Stimulated activated CD4-positive, alpha-beta T cell treated with anti-CD3 and anti-CD28 coated beads, Interleukin-12 subunit alpha, Interleukin-12 subunit beta, amount 100 ng/mL, for 48 hours (primary cell): Measurements from ENCODE around the gene CABLES2.

Experiments used
- DNase-seq, 3 donors: peaks; one replicate each; pipeline ENCODE4 v3.0.0-alpha.2; 2020; ENCODE audit warnings: low read depth in 2 of 3, low spot score in 1 of 3

Gene CABLES2

DNA sequence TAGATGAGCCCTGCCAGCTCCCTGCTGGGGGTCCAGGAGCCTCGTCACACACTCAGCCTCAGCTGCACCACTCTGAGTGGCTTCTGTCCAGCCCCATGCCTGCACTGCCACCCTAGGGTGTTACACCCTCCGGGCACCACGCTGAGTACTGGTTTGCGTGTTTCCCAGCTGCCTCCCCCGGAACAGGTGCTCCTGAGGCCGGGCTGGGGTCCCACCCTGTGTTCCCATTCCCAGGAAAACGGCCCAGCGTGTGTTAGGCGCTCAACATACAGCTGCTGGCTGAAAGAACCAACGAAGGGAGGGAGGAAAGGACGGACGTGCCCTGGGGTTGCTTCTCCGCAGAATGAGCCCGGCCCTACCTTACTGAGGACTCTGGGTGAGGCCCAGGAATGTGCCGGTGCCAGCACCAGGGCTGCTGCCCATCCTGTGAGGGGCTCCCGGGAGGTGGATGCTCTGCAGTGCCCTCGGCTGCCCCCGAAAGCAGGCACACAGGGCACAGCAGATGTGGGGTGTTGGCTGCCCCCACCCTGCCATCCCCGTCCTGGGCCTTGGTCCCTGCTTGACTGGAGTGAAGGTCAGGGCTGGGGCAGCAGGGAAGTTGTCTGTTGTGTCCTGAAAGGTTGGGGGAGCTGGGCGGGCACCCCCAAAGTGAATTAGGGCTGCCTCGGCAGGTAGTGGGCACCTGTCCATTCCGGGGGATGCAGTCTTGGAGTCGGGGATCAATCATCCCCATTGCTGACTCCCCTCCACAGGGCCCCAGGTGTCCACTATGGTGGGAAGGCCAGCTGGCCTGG lies 56.3 kb downstream of the CABLES2 start:
- DNase-seq = no peak

GRCh38 chr20:62350098-62350628 lies 56.9 kb downstream of the CABLES2 start:
- no peak for DNase-seq

DNA sequence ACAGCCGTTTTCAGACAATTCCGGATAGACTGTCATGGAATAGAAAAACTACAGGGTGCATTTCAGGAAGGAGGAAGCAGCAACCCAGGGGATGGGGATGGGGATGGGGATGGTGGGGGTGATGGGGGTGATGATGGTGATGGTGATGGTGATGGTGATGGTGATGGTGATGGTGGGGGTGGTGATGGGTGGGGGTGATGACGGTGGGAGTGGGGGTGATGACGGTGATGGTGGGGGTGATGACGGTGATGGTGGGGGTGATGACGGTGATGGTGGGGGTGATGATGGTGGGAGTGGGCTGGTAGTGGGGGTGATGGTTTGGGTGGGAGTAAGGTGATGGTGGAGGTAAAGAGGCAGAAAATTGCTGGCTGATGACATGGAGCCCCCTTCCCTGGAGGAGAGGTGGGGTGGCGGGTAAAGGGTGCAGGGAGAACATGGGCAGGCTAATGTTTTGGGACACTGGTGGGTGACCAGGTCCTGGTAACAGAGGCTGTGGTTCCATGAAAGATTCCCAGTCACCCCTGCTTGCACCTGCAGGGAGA lies 57.5 kb downstream of the CABLES2 start:
- no peak for DNase-seq

- DNase-seq = no peak
These were observed 58.5 kb downstream of the CABLES2 start for GRCh38 chr20:62348604-62349003.

DNA sequence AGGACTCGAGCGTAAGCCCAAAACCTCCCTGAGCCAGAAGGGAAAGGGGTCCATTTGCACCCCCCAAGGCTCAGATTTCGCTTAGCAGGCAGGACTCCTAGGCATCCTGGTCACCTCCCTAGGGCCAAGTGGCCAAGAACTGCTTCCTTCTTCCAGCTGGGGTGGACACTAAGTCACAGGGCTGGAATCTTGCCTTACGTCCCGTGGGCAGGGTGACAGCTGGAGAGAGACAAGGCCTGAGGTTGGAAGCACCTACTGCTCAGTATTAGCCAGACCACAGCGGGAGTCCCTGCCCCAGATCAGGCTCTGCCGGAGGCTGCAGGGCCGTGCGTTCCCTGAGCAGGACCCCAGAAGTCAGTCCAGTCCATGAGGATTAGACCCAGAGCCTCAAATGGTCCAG lies 59.6 kb downstream of the CABLES2 start:
- DNase-seq = no peak

GRCh38 chr20:62347151-62347404 lies 60.0 kb downstream of the CABLES2 start:
- no peak for DNase-seq

GRCh38 chr20:62346398-62347150 lies 60.5 kb downstream of the CABLES2 start:
- no peak for DNase-seq

DNA sequence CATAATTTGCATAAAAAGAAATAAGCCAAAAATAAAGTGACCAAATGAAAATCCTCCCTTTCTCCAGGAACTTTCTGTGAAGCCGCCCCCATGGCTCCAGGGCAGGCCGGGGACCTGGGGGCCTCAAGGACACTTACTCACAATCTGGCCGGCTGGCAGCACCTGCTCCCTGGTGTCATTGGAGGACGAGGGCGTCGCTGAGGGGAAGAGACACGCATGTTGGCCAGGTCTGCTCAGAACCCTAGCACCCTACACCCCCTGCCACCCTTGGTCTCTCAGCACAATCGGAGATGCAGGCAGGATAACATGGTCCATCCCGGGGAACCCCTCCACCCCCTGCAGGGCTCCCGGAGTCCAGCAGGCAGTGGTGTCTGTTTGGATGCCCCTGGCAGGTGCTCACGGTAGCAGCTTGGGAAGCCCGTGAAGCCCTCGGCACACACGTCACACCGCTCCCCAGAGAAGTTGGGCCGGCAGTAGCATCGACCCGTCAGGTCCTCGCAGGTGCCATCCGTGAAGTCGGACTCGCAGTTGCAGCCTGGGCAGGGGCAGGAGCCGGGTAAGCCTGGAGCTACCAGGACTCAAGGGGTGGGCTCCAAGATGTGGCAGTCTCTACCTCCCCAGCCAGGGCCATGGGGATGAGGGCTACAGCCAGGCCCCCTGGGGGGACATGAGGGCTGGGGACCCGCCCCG lies 61.3 kb downstream of the CABLES2 start:
- DNase-seq = no peak

DNA sequence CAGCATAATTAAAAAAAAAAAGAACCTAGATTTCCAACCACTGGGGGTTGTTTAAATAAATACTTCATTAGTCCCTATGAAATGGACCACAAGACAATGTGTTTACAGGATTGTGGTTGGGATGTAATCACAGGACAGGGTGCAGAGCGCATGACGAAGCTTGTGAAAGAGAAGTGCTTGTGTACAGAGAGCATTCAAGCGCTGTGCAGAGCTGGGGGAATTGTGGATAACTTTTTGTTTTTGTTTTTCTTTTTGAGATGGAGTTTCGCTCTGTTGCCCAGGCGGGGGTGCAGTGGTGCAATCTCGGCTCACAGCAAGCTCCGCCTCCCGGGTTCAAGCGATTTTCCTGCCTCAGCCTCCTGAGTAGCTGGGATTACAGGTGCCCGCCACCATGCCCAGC lies 62.3 kb downstream of the CABLES2 start:
- DNase-seq = no peak

GRCh38 chr20:62344092-62344491 lies 63.0 kb downstream of the CABLES2 start:
- no peak for DNase-seq

- no peak for DNase-seq
These were observed 64.2 kb downstream of the CABLES2 start for GRCh38 chr20:62342910-62343309.

- DNase-seq = no peak
These were observed 67.4 kb downstream of the CABLES2 start for GRCh38 chr20:62339647-62340062.
